HG03439 (cell line): ENCODE measurements around the gene HAUS7.

Experiments used
- ATAC-seq: cut with Tn5 transposase; IDR thresholded peaks from one replicate; pipeline ENCODE4 v1.9.1; 2021; ENCODE audit warnings: mild to moderate bottlenecking, moderate library complexity; ENCODE audit not compliant: unreplicated experiment

HAUS7 gene

GRCh38 chrX:153499876-153500275, 29.5 kb upstream of the HAUS7 start:
- no peak for ATAC-seq

- ATAC-seq: no peak
These were observed 29.0 kb upstream of the HAUS7 start for GRCh38 chrX:153499341-153499740.

GRCh38 chrX:153498453-153498852, 28.1 kb upstream of the HAUS7 start:
- ATAC-seq: no peak

DNA sequence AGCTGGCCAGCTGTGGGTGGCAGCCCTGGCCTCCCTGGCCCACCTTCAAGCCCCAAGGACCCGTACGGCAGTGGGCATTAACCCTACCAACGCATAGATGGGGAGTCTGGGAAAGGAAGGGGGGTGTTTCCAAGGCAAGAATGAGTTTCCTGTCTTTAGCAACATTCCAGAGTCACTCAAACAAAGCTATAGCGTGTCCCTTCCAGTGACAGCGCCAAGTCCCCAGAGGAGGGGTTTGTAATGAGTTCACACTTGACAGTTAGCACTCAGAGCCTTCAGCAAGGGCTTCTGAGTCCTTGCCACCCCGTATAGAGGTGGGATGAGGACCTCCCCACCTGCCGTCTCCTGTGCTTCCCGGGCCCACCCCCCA, 26.2 kb upstream of the HAUS7 start:
- ATAC-seq: no peak

DNA sequence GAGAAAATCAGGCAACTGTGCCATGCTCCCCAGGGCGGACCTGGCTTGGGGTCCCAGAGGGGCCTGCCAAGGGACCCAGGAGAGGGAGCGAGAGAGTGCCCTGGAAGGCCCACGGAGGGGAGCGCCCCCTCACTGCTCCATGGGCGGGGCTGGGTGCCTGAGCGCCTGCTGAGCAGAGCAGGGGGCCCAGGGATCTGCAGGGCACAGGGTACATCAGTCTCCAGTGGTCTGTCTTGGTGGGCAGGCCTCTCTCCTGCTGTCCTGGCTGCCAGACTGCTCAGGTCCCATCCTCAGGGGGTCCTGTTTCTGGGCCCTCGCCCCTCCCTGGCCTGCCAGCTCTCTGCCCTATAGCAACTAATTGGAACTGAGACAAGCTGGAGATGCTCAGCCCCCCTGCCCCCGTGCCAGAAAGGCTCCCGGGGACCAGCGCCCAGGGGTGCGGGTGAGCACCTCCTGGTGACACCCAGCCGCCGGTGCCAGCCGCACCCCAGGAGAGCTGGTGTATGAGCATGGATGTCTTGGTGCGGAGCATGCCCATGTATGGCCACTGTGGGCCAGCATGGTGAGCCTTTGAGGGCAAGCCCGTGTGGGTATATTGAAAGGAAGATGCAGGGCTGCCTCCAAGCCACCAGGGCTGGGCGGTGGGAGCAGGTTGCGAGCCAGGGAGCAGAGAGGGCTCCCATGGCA, 25.7 kb upstream of the HAUS7 start:
- ATAC-seq: no peak

DNA sequence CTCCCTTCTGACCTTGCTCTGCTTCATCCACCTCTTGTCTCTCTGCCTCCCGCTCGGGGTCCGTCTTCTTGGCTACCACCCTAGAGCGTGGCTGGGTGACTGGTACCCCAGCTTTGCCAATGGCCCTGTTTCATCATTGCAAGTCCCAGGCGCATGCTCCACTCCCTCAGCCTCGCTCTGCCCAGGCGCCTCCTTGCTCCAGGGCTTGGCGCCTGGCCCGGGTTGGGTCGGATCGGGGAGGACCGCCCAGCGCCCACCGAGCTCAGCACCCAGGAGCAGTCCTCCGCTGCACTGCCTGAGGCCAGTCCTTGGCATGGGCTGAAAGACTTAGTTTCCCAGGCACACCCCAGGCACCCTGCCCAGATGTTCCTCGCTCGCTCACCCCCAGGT, 25.0 kb upstream of the HAUS7 start:
- ATAC-seq: no peak

- no peak for ATAC-seq
These were observed 24.4 kb upstream of the HAUS7 start, which contains the start of gene BGN for GRCh38 chrX:153494541-153495361. BGN (plus strand) TSS chrX:153494980; CDS start chrX:153504632, 9,652 bp downstream.

- no peak for ATAC-seq
These were observed 23.7 kb upstream of the HAUS7 start for GRCh38 chrX:153494061-153494460.

- no peak for ATAC-seq
These were observed 22.7 kb upstream of the HAUS7 start for GRCh38 chrX:153493085-153493484.

GRCh38 chrX:153492543-153492942, 22.2 kb upstream of the HAUS7 start:
- no peak for ATAC-seq

GRCh38 chrX:153491918-153492317, 21.5 kb upstream of the HAUS7 start:
- ATAC-seq: no peak

- ATAC-seq: no peak
These were observed 21.1 kb upstream of the HAUS7 start for GRCh38 chrX:153491351-153491914.

DNA sequence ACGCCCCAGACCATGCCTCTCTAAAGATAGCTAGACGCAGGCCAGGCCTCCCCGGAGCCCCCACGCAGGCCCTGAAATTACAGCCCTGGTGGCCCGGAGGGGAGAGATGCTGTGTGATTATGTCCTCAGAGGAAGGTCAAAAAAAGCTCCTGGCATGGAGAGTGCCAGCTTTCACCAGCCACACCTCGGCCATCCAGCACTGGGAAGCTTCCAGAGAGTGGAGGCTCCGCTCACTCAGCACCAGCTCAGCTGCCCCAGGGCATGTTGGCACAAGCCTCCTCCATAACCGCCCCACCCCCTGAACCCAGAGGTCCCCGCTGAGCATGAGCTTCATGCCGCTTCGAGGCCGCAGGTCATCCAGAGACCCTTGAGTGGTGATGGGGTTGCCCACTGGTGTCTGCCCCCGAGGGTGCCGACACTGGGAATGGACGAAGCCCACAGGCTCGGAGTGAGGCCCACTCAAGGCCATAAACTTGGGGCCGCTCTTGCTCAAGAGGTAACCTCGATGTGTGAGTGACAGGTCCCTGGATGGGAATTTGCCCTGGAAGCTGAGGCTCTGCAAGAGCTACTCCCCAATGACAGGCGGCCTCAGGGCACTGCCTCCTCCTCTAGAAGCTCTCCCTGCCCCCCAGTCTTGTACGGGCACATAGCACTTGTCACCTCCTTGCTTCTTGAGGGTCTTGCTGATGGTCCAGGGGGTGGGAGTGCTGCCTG, 20.0 kb upstream of the HAUS7 start:
- no peak for ATAC-seq

- ATAC-seq: no peak
These were observed 18.0 kb upstream of the HAUS7 start for GRCh38 chrX:153488231-153488914.

- no peak for ATAC-seq
These were observed 17.3 kb upstream of the HAUS7 start for GRCh38 chrX:153487590-153488071.

GRCh38 chrX:153486171-153486570, 15.8 kb upstream of the HAUS7 start:
- no peak for ATAC-seq

DNA sequence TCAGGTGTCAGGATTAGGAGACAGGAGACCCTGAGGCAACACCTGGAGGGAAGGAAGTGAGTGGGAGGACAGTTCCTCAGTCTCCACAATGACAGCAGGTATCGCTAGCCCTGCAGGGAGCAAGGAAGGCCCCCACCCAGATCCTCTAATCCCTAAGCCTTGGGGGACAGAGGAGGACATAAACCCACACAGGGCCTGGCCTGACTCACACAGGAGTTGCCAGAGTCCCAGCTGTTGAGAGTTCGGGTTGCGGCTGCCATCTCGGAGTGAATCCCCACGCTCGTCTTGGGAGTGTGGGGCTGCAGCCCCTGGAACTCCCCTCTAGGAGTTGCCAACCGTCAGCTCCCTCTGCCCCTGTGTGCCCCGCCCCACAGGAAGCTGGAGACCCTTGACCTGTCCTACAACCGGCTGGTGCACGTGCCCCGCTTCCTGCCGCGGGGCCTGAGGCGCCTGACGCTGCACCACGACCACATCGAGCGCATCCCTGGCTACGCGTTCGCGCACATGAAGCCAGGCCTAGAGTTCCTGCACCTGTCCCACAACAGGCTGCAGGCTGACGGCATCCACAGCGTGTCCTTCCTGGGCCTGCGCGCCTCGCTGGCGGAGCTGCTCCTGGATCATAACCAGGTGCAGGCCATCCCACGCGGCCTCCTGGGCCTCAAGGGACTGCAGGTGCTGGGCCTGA, 15.2 kb upstream of the HAUS7 start:
- no peak for ATAC-seq

DNA sequence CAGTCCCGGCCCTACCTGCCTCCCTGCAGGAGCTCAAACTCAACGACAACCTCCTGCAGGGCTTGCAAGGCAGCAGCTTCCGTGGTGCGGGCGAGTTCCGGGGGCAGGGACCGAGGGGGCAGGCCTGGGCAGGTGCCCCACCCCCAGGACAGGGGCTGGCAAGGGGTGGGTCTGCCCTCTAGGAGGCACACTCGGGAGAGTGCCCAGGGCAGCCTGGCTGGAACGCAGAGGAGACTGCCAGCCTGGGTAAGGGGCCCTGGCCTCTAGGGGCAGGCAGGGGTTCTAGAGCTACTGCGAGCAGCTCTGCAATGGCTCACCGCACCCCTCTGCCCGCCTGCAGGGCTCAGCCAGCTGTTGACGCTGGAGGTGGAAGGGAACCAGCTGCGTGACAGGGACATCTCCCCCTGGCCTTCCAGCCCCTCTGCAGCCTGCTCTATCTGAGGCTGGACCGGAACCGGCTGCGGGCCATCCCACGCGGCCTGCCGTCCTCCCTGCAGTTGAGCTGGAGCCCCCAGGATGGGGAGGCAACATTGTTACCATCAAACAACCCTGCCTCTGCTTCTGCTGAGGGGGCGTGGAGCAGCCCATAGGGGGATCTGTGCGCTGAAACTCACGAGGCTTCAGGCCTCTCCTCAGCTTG, 12.1 kb upstream of the HAUS7 start:
- ATAC-seq: no peak

- no peak for ATAC-seq
These were observed 10.7 kb upstream of the HAUS7 start for GRCh38 chrX:153481043-153481442.

DNA sequence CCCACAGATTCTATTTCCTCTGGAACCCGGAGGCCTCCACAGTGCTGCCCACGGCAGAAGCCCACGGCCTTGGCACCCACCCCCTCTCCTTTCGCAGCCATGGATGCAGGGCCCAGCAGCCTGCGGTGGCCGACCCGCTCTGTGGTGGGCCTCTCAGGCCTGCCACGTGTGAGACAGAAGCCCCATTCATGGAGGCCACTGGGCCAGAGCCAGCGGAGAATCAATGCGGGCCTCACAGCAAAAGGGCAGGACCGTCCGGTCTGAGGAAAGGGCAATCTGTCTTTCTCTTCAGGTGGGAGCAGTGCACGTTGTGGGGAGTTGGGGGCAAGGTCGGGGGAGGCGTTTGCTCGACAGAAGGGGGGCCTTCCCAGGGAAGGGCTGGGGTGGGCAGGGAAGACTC, 8.4 kb upstream of the HAUS7 start:
- no peak for ATAC-seq
